GM12878 (cell line): ENCODE data around the gene PCED1B. TPM values are rescaled to one million over a fixed set of nuclear protein-coding genes. Genes with fewer than 3 reads are reported as not detected.

Experiments used
- ATAC-seq: fragments of 200-7000 bp; cut with Tn5 transposase; 3 replicates; pipeline ENCODE4 v1.9.1; 2020; ENCODE audit warnings: mild to moderate bottlenecking, moderate library complexity
- BruUV-seq: library from RNA; stranded (reverse); fragments of 400-500 nt; replicated peaks from 2 replicates; lab custom pipeline; 2021; lab: Mats Ljungman, UMichigan
- CTCF ChIA-PET: fragments of 300-600 bp; sonication (Branson Sonifier 250); formaldehyde crosslinking; extraction: SDS; loops from one replicate; lab custom pipeline; 2021; ENCODE audit warnings: inconsistent platforms; lab: Yijun Ruan, JAX
- POLR2A ChIA-PET: fragments of 350-600 bp; formaldehyde crosslinking; extraction: SDS; loops from one replicate; lab custom pipeline; 2021; ENCODE audit warnings: inconsistent platforms; lab: Charles Lee
- RAD21 ChIA-PET: fragments of 300-600 bp; sonication (Branson Sonifier 250); formaldehyde crosslinking; loops from one replicate; lab custom pipeline; 2023; ENCODE audit warnings: antibody characterized with exemption; ENCODE audit not compliant: unreplicated experiment; lab: Charles Lee
- SMC1A ChIA-PET: fragments of 300-600 bp; sonication (Branson Sonifier 250); formaldehyde crosslinking; loops from one replicate; lab custom pipeline; 2023; ENCODE audit not compliant: unreplicated experiment, uncharacterized antibody; lab: Charles Lee
- DNase-seq: peaks from one replicate; pipeline ENCODE4 v3.0.0-alpha.2; 2011; ENCODE audit warnings: low read depth, low spot score
- FAIRE-seq: peaks from 3 replicates; lab custom pipeline; 2011; peaks lifted over from hg19 to GRCh38; lab: Jason Lieb, UNC
- H2AFZ ChIP-seq: 2 replicates; pipeline ENCODE4 v1.6.0; 2011; ENCODE audit warnings: low read depth, low read length, control low read depth; ENCODE audit not compliant: control insufficient read depth
- H3K27ac ChIP-seq: 2 replicates; pipeline ENCODE4 v1.5.1; 2011; ENCODE audit warnings: control low read depth; ENCODE audit not compliant: control insufficient read depth, insufficient read depth
- H3K27me3 ChIP-seq, 2 experiments: replicated peaks in 1 of 2; 2 replicates each; pipeline versions ENCODE4 v1.6.0 to v1.6.1; 2011; ENCODE audit warnings: low read length in 1 of 2; ENCODE audit not compliant: control insufficient read depth in 2 of 2, insufficient read depth in 2 of 2
- H3K36me3 ChIP-seq, 2 experiments: 2 replicates each; pipeline ENCODE4 v1.5.1; 2011; ENCODE audit warnings: low read length in 1 of 2; ENCODE audit not compliant: control insufficient read depth in 2 of 2, insufficient read depth in 2 of 2
- H3K4me1 ChIP-seq: 2 replicates; pipeline ENCODE4 v1.6.1; 2011; ENCODE audit warnings: mild to moderate bottlenecking, low read length, moderate library complexity, mixed read lengths; ENCODE audit not compliant: control insufficient read depth, insufficient read depth
- H3K4me2 ChIP-seq: 2 replicates; pipeline ENCODE4 v1.6.0; 2011; ENCODE audit warnings: control low read depth; ENCODE audit not compliant: control insufficient read depth, insufficient read depth
- H3K4me3 ChIP-seq: fragments of 200-600 bp; sonication (generic); 2 replicates; pipeline ENCODE4 v1.5.1; 2016
- H3K79me2 ChIP-seq: 2 replicates; pipeline ENCODE4 v1.6.0; 2011; ENCODE audit warnings: low read length; ENCODE audit not compliant: control insufficient read depth, insufficient read depth
- H3K9ac ChIP-seq: 2 replicates; pipeline ENCODE4 v1.8.0; 2011; ENCODE audit warnings: low read length, control low read depth, mixed read lengths; ENCODE audit not compliant: control insufficient read depth, insufficient read depth
- H3K9me3 ChIP-seq: replicated peaks from 3 replicates; pipeline ENCODE4 v1.5.1; 2011; ENCODE audit warnings: mild to moderate bottlenecking, low read length; ENCODE audit not compliant: control insufficient read depth, insufficient read depth
- H4K20me1 ChIP-seq: 2 replicates; pipeline ENCODE4 v1.6.0; 2011; ENCODE audit not compliant: control insufficient read depth, insufficient read depth
- CBX5 ChIP-seq: sonication (generic); IDR thresholded peaks from 2 replicates; pipeline ENCODE4 v1.6.1; 2016; ENCODE audit warnings: low read depth, moderate library complexity, mild to moderate bottlenecking, inconsistent platforms
- MEF2B ChIP-seq: fragments of 450-650 bp; IDR thresholded peaks from 2 replicates; pipeline ENCODE4 v1.6.1; 2018; ENCODE audit warnings: mild to moderate bottlenecking, moderate library complexity; ENCODE audit not compliant: partially characterized antibody, poor library complexity, severe bottlenecking
- YBX1 ChIP-seq: fragments of 450-650 bp; IDR thresholded peaks from 2 replicates; pipeline ENCODE4 v1.6.1; 2016; ENCODE audit warnings: antibody characterized with exemption
- in situ Hi-C: fragments of 300-500 bp; cut with MboI; formaldehyde crosslinking; loops from 9 replicates; pipeline ENCODE4 v1.14.3; 2018; ENCODE audit warnings: mixed read lengths
- intact Hi-C: fragments of 100-400 bp; cut with micrococcal nuclease; formaldehyde crosslinking; loops from one replicate; pipeline ENCODE4 v1.14.2; 2022; ENCODE audit not compliant: unreplicated experiment
- polyA plus RNA-seq, 11 experiments: library from polyadenylated mRNA; depleted of rRNA in 4 of 11; unstranded in 6 of 11; stranded (reverse) in 5 of 11; fragments of >200 nt; fragmentation: Nextera tagmentation in 4 of 11; fragmentation: Illumina TruSeq in 1 of 11; extraction: Ambion mirVana in 4 of 11; extraction: Trizol in 1 of 11; gene quantifications; 1 replicate in 1 of 11; 2 replicates in 10 of 11; pipeline versions ENCODE4 v1.2.1 to v1.2.3, GENCODE V29; 2011 to 2016; ENCODE audit warnings: inconsistent platforms in 2 of 11, missing spikeins in 2 of 11, low read depth in 1 of 11
- total RNA-seq, 4 experiments: library from RNA; depleted of rRNA in 3 of 4; stranded (reverse); fragments of >200 nt in 3 of 4; fragmentation: Illumina TruSeq in 1 of 4; extraction: Trizol in 1 of 4; gene quantifications; 2 replicates each; pipeline versions ENCODE4 v1.2.1 to v1.2.3, GENCODE V29; 2013 to 2021
- TF ChIP-seq, protein P1 (sequence below): fragments of 450-650 bp; IDR thresholded peaks from 2 replicates; pipeline ENCODE4 v1.6.1; 2017; ENCODE audit warnings: antibody characterized with exemption, mild to moderate bottlenecking, moderate library complexity

Gene PCED1B
- total and polyA plus RNA-seq, 10 of the 15 experiments (the other 5 are each of a cell fraction or from before 2014, with no cell fraction given): 0.80 to 8.8 (median 3.0) TPM

DNA sequence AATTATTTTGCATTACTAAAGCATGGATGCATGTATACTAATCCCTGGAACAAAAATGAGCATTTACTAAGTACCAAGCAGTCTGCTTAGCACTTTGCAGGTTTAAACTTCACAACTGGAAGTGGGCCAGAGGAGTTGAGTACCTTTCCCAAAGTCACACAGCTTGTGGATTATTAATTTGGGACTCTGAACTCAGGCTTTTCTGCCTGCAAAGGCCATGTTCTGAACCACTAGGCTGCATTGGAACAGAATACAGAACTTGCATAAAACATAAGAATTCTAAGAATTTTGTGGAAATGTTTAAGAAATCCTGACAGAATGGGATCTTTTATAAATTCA is 133.2 kb downstream of the PCED1B start:
- in situ Hi-C loops: no loop called here
- ATAC-seq: no peak
- ChIA-PET POLR2A (no interaction called here), RAD21 (no interaction called here), CTCF (no interaction called here), SMC1A (interaction anchor here (1.0 kb wide), 1 partner anchor 64 kb away, joined by 3 read pairs; no protein-coding TSS in a partner anchor)
- TF ChIP-seq CBX5: no peak
- TF ChIP-seq YBX1: no peak
- no peak for TF ChIP-seq MEF2B
- TF ChIP-seq, protein P1, sequence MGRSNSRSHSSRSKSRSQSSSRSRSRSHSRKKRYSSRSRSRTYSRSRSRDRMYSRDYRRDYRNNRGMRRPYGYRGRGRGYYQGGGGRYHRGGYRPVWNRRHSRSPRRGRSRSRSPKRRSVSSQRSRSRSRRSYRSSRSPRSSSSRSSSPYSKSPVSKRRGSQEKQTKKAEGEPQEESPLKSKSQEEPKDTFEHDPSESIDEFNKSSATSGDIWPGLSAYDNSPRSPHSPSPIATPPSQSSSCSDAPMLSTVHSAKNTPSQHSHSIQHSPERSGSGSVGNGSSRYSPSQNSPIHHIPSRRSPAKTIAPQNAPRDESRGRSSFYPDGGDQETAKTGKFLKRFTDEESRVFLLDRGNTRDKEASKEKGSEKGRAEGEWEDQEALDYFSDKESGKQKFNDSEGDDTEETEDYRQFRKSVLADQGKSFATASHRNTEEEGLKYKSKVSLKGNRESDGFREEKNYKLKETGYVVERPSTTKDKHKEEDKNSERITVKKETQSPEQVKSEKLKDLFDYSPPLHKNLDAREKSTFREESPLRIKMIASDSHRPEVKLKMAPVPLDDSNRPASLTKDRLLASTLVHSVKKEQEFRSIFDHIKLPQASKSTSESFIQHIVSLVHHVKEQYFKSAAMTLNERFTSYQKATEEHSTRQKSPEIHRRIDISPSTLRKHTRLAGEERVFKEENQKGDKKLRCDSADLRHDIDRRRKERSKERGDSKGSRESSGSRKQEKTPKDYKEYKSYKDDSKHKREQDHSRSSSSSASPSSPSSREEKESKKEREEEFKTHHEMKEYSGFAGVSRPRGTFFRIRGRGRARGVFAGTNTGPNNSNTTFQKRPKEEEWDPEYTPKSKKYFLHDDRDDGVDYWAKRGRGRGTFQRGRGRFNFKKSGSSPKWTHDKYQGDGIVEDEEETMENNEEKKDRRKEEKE: no peak
- no peaks in the 10 kb centered on the region for H3K79me2 ChIP-seq
- no peaks in the 10 kb centered on the region for H3K36me3 ChIP-seq
- peaks cover 28% of the 10 kb centered on the region for H3K4me1 ChIP-seq
- intact Hi-C loops: no loop called here
- DNase-seq: no peak
- H3K27ac ChIP-seq: no peak overlapping the region
- H3K4me3 ChIP-seq: no peak overlapping the region
- no peaks in the 10 kb centered on the region; the same call in 2 of the 3 replicates for H3K9me3 ChIP-seq
- no TSS peak for BruUV-seq
- no peak for FAIRE-seq
- no peak overlapping the region for H3K9ac ChIP-seq
- H3K4me2 ChIP-seq: no peak overlapping the region
- no peaks in the 10 kb centered on the region for H3K27me3 ChIP-seq
- no peaks in the 10 kb centered on the region for H4K20me1 ChIP-seq
- no peak overlapping the region for H2AFZ ChIP-seq
